ENCODE measurements around the gene UBL3.

The UBL3 gene

GRCh38 chr13:29858667-29859066 lies 8.2 kb upstream of the UBL3 start (continued):
- TF ChIP-seq ZNF138 (tag by site-specific recombination; IDR thresholded peaks at IDR 0.05; ENCODE audit: borderline replicate concordance) (no peak), ZFP37 (tag by site-specific recombination; IDR thresholded peaks at IDR 0.05) (no peak), ZNF23 (tag by site-specific recombination; IDR thresholded peaks at IDR 0.05; ENCODE audit: borderline replicate concordance) (no peak), HOXD13 (CRISPR knock-in tag; IDR thresholded peaks at IDR 0.05; ENCODE audit: borderline replicate concordance) (no peak), ZNF629 (tag by site-specific recombination; IDR thresholded peaks at IDR 0.05) (peak; percentile 40; the same call in 1 of the 2 replicates), ZNF184 (tag by site-specific recombination; IDR thresholded peaks at IDR 0.05) (no peak), IKZF3 (tag by site-specific recombination; IDR thresholded peaks at IDR 0.05) (no peak)

DNA sequence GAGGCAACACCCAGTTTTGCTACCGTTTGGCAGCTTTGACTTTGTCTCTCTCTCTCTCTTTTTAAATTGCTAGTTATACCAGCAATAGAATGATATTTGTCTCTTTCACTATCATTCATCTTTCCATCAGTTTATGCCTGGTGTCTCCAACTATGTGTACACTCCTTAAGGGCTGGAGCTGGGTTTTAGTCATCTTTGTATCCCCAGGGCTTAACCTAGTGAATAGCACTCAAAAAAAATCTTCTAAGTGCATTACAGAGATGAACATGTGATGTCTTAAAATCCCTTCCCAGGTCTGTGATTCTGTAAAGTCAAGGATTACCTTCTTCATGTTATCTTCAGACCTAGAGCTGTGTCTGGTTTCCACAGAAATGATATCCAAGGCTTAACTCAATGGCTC lies 7.8 kb upstream of the UBL3 start:
- TF ChIP-seq, protein P1, sequence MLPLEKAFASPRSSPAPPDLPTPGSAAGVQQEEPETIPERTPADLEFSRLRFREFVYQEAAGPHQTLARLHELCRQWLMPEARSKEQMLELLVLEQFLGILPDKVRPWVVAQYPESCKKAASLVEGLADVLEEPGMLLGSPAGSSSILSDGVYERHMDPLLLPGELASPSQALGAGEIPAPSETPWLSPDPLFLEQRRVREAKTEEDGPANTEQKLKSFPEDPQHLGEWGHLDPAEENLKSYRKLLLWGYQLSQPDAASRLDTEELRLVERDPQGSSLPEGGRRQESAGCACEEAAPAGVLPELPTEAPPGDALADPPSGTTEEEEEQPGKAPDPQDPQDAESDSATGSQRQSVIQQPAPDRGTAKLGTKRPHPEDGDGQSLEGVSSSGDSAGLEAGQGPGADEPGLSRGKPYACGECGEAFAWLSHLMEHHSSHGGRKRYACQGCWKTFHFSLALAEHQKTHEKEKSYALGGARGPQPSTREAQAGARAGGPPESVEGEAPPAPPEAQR (tag by site-specific recombination; IDR thresholded peaks at IDR 0.05) = no peak
- TF ChIP-seq ZNF747 (tag by site-specific recombination; IDR thresholded peaks at IDR 0.05) = no peak
- no peaks in the 10 kb centered on the region for H3K36me3 ChIP-seq (ENCODE audit: control insufficient read depth in 2 of 2, insufficient read depth in 1 of 2, low read length in 2 of 2)
- CTCF ChIA-PET = no interaction called here
- H3K9me3 ChIP-seq (ENCODE audit: control insufficient read depth, insufficient read depth, low read depth, low read length) = no peaks in the 10 kb centered on the region
- POLR2A ChIA-PET = interaction anchor here (0.5 kb wide), 1 partner anchor 22 kb away, joined by 3 read pairs; no protein-coding TSS in a partner anchor
- H3K4me1 ChIP-seq (ENCODE audit: control insufficient read depth, insufficient read depth, low read length) = no peaks in the 10 kb centered on the region
- H3K27ac ChIP-seq (ENCODE audit: extremely low read depth, low read depth, low read length) = no peak overlapping the region
- no peak overlapping the region for H3K4me3 ChIP-seq (ENCODE audit: low read depth, low read length)

DNA sequence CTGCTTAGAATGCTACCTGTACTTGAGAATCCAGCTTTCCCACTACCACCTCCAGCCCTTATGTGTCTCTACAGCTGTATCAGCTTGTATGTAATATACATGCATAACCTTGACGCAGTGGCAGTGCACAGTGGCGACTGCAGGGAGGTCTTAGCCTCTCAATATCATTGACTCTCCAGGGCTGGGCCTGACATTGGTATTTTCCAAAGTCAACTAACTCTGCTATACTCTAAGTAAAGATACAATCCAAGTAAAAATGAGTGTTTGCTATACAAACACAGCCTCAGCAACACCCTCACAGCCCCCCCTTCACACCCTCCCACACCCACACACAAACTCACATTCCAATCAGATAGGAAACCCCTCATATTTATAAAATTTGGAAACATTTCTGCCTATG lies 6.7 kb upstream of the UBL3 start:
- Histone ChIP-seq H3K36me3 (ENCODE audit: control insufficient read depth in 2 of 2, insufficient read depth in 1 of 2, low read length in 2 of 2) (no peaks in the 10 kb centered on the region), H3K9me3 (ENCODE audit: control insufficient read depth, insufficient read depth, low read depth, low read length) (no peaks in the 10 kb centered on the region), H3K4me3 (ENCODE audit: low read depth, low read length) (no peak overlapping the region), H3K4me1 (ENCODE audit: control insufficient read depth, insufficient read depth, low read length) (no peaks in the 10 kb centered on the region), H3K27ac (ENCODE audit: extremely low read depth, low read depth, low read length) (no peak overlapping the region)
- POLR2A ChIA-PET = no interaction called here
- CTCF ChIA-PET = interaction anchor here (0.7 kb wide), 2 partner anchors 150 to 360 kb away, joined by 3 to 5 read pairs; no protein-coding TSS in a partner anchor
- TF ChIP-seq MEIS1 (CRISPR knock-in tag; IDR thresholded peaks at IDR 0.05; ENCODE audit: borderline replicate concordance) = no peak
- TF ChIP-seq ZSCAN5A (tag by site-specific recombination; IDR thresholded peaks at IDR 0.05) = no peak
- TF ChIP-seq ZFHX2 (tag by site-specific recombination; conservative IDR thresholded peaks at IDR 0.05) = no peak
- TF ChIP-seq, protein P2, sequence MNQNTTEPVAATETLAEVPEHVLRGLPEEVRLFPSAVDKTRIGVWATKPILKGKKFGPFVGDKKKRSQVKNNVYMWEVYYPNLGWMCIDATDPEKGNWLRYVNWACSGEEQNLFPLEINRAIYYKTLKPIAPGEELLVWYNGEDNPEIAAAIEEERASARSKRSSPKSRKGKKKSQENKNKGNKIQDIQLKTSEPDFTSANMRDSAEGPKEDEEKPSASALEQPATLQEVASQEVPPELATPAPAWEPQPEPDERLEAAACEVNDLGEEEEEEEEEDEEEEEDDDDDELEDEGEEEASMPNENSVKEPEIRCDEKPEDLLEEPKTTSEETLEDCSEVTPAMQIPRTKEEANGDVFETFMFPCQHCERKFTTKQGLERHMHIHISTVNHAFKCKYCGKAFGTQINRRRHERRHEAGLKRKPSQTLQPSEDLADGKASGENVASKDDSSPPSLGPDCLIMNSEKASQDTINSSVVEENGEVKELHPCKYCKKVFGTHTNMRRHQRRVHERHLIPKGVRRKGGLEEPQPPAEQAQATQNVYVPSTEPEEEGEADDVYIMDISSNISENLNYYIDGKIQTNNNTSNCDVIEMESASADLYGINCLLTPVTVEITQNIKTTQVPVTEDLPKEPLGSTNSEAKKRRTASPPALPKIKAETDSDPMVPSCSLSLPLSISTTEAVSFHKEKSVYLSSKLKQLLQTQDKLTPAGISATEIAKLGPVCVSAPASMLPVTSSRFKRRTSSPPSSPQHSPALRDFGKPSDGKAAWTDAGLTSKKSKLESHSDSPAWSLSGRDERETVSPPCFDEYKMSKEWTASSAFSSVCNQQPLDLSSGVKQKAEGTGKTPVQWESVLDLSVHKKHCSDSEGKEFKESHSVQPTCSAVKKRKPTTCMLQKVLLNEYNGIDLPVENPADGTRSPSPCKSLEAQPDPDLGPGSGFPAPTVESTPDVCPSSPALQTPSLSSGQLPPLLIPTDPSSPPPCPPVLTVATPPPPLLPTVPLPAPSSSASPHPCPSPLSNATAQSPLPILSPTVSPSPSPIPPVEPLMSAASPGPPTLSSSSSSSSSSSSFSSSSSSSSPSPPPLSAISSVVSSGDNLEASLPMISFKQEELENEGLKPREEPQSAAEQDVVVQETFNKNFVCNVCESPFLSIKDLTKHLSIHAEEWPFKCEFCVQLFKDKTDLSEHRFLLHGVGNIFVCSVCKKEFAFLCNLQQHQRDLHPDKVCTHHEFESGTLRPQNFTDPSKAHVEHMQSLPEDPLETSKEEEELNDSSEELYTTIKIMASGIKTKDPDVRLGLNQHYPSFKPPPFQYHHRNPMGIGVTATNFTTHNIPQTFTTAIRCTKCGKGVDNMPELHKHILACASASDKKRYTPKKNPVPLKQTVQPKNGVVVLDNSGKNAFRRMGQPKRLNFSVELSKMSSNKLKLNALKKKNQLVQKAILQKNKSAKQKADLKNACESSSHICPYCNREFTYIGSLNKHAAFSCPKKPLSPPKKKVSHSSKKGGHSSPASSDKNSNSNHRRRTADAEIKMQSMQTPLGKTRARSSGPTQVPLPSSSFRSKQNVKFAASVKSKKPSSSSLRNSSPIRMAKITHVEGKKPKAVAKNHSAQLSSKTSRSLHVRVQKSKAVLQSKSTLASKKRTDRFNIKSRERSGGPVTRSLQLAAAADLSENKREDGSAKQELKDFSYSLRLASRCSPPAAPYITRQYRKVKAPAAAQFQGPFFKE (tag by site-specific recombination; IDR thresholded peaks at IDR 0.05; ENCODE audit: borderline replicate concordance) = no peak
- TF ChIP-seq ZNF426 (tag by site-specific recombination; IDR thresholded peaks at IDR 0.05) = no peak
- no peak for TF ChIP-seq ZBTB17 (tag by site-specific recombination; IDR thresholded peaks at IDR 0.05)
- no peak for TF ChIP-seq ZNF274 (IDR thresholded peaks at IDR 0.05; ENCODE audit: low read length)
- TF ChIP-seq ZNF274 (tag by site-specific recombination; IDR thresholded peaks at IDR 0.05; ENCODE audit: borderline replicate concordance) = no peak
- no peak for TF ChIP-seq ZNF558 (tag by site-specific recombination; IDR thresholded peaks at IDR 0.05)
- TF ChIP-seq KLF9 (tag by site-specific recombination; IDR thresholded peaks at IDR 0.05; ENCODE audit: low read depth) = no peak
- TF ChIP-seq ZSCAN23 (tag by site-specific recombination; IDR thresholded peaks at IDR 0.05) = no peak
- no peak for TF ChIP-seq ZNF658 (tag by site-specific recombination; IDR thresholded peaks at IDR 0.05)
- no peak for TF ChIP-seq GLIS1 (tag by site-specific recombination; IDR thresholded peaks at IDR 0.05)
- TF ChIP-seq, protein P3, sequence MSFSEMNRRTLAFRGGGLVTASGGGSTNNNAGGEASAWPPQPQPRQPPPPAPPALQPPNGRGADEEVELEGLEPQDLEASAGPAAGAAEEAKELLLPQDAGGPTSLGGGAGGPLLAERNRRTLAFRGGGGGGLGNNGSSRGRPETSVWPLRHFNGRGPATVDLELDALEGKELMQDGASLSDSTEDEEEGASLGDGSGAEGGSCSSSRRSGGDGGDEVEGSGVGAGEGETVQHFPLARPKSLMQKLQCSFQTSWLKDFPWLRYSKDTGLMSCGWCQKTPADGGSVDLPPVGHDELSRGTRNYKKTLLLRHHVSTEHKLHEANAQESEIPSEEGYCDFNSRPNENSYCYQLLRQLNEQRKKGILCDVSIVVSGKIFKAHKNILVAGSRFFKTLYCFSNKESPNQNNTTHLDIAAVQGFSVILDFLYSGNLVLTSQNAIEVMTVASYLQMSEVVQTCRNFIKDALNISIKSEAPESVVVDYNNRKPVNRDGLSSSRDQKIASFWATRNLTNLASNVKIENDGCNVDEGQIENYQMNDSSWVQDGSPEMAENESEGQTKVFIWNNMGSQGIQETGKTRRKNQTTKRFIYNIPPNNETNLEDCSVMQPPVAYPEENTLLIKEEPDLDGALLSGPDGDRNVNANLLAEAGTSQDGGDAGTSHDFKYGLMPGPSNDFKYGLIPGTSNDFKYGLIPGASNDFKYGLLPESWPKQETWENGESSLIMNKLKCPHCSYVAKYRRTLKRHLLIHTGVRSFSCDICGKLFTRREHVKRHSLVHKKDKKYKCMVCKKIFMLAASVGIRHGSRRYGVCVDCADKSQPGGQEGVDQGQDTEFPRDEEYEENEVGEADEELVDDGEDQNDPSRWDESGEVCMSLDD (tag by site-specific recombination; IDR thresholded peaks at IDR 0.05) = no peak
